ENCODE data around the gene PHKA2. TPM values are rescaled to one million over a fixed set of nuclear protein-coding genes. Genes with fewer than 3 reads are reported as not detected.
A peak's percentile ranks its signal among the peaks of the same experiment; 100 is the strongest.

PHKA2 gene
- total RNA-seq, 4 donors from 2014 or later, result 3.6 to 45.6 (median 24.7) TPM

- Histone ChIP-seq H3K27ac (peak overlapping the region; percentile 77 to 83), H3K36me3 (no peaks in the 10 kb centered on the region), H3K27me3 (no peaks in the 10 kb centered on the region), H3K4me3 (peak overlapping the region in 1 of 2 donors; percentile 4), H3K9me3 (no peaks in the 10 kb centered on the region), H3K4me1 (peaks cover 0 to 13% of the 10 kb centered on the region in 2 donors)
- no peak for TF ChIP-seq CTCF (IDR thresholded peaks at IDR 0.05)
- TF ChIP-seq POLR2A (IDR thresholded peaks at IDR 0.05), result no peak
- peak; percentile 66 to 75 for DNase-seq
- intact Hi-C loops (cut with DNase I; ENCODE audit: low total_unique reads), result no loop called here
Measured at GRCh38 chrX:18873189-18873791, 110.6 kb downstream of the PHKA2 start.

DNA sequence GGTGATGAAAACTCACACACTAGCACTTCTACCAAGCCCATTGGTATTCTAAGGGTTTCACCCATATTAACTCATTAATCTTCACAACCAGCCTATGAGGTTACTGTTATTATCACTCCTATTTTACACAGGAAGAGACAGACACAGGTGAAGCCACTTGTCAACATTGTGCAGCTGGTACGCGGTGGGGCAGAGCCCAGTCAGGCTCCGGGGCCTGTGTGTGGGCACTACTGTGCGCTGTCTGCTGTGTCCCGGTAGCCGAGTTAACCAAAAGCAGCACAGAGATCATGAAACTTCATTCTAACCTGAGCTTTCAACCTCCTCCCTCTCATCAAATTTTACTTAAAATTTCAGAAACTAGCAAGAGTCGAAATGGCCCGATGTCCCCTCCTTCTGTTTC, 111.3 kb downstream of the PHKA2 start:
- no peak for TF ChIP-seq CTCF (IDR thresholded peaks at IDR 0.05)
- TF ChIP-seq POLR2A (IDR thresholded peaks at IDR 0.05), result no peak
- H3K27me3 ChIP-seq, result no peaks in the 10 kb centered on the region
- no peak for DNase-seq
- H3K4me3 ChIP-seq, result no peak overlapping the region
- no peaks in the 10 kb centered on the region for H3K36me3 ChIP-seq
- peaks cover 0 to 13% of the 10 kb centered on the region in 2 donors for H3K4me1 ChIP-seq
- H3K27ac ChIP-seq, result peak overlapping the region; percentile 77 to 83
- intact Hi-C loops (cut with DNase I; ENCODE audit: low total_unique reads), result no loop called here
- no peaks in the 10 kb centered on the region for H3K9me3 ChIP-seq

- intact Hi-C loops (cut with DNase I; ENCODE audit: low total_unique reads), result no loop called here
- H3K4me1 ChIP-seq, result peaks cover 0 to 13% of the 10 kb centered on the region in 2 donors
- peak overlapping the region in 1 of 2 donors; percentile 10 for H3K27ac ChIP-seq
- H3K27me3 ChIP-seq, result no peaks in the 10 kb centered on the region
- no peak overlapping the region for H3K4me3 ChIP-seq
- no peaks in the 10 kb centered on the region for H3K36me3 ChIP-seq
- H3K9me3 ChIP-seq, result no peaks in the 10 kb centered on the region
- no peak for DNase-seq
- TF ChIP-seq POLR2A (IDR thresholded peaks at IDR 0.05), result no peak
- TF ChIP-seq CTCF (IDR thresholded peaks at IDR 0.05), result no peak
Measured at GRCh38 chrX:18871970-18872369, 111.9 kb downstream of the PHKA2 start.

DNA sequence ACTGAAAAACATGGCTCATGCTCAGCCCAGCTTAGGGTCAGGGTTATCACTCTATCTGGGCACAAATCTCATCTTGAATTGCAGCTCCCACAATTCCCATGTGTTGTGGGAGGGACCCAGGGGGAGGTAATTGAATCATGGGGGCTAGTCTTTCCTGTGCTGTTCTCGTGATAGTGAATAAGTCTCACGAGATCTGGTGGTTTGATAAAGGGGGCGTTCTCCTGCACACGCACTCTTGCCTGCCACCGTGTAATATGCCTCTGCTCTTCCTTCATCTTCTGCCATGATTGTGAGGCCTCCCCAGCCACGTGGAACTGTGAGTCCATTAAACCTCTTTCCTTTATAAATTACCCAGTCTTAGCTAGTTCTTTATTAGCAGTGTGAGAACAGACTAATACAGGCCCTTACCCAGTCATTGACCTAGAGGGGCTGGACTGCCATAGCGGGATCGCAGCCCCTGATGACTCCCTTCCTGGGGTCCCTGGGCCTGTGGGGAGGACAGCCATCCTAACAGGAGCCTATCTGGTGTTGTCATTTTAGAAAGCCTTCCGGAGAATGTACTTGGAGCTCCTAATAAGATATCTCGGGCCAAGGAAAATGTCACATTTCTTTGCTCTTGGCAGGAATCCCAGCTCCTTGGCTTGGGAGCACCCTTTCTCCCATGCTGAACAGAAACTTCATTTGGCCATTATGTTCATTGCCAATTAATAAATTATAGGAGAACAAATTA, 112.6 kb downstream of the PHKA2 start:
- Histone ChIP-seq H3K9me3 (no peaks in the 10 kb centered on the region), H3K4me3 (no peak overlapping the region), H3K36me3 (no peaks in the 10 kb centered on the region), H3K27ac (peak overlapping the region; percentile 10 to 58), H3K4me1 (peaks cover 0 to 13% of the 10 kb centered on the region in 2 donors), H3K27me3 (no peaks in the 10 kb centered on the region)
- TF ChIP-seq CTCF (IDR thresholded peaks at IDR 0.05), result no peak
- no peak for TF ChIP-seq POLR2A (IDR thresholded peaks at IDR 0.05)
- intact Hi-C loops (cut with DNase I; ENCODE audit: low total_unique reads), result no loop called here
- DNase-seq, result no peak

DNA sequence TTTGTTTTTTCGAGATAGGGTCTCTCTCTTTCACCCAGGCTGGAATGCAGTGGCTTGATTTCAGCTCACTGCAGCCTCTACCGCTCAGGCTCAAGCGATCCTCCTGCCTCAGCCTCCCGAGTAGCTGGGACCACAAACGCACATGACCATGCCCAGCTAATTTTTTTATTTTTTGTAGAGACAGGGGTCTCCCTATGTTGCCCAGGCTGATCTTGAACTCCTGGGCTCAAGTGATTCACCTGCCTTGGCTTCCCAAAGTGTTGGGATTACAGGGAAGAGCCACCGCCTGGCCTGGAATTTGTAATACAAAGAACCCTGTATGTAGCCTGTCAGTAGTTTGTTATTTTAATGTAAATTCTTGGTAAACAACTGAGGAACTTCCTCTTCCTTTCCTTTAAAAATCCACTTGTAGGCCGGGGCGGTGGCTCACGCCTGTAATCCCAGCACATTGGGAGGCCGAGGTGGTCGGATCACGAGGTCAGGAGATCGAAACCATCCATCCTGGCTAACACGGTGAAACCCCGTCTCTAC, 119.5 kb downstream of the PHKA2 start:
- no peak overlapping the region for H3K27ac ChIP-seq
- H3K27me3 ChIP-seq, result no peaks in the 10 kb centered on the region
- TF ChIP-seq POLR2A (IDR thresholded peaks at IDR 0.05) (no peak), CTCF (IDR thresholded peaks at IDR 0.05) (no peak)
- intact Hi-C loops (cut with DNase I; ENCODE audit: low total_unique reads), result no loop called here
- H3K9me3 ChIP-seq, result no peaks in the 10 kb centered on the region
- no peak for DNase-seq
- no peaks in the 10 kb centered on the region for H3K36me3 ChIP-seq
- H3K4me3 ChIP-seq, result no peak overlapping the region
- no peaks in the 10 kb centered on the region for H3K4me1 ChIP-seq

All from uterus (tissue), 4 donors.